GM21786 (cell line): Measurements from ENCODE around the gene AZGP1.
"Not testable (repeated sequence)": the region's sequence is repeated elsewhere in the genome, so short reads cannot be mapped to it uniquely, and the experiment has no call there.

Experiments
- ATAC-seq: cut with Tn5 transposase; IDR thresholded peaks from one replicate; pipeline ENCODE4 v1.9.1; 2021; ENCODE audit not compliant: unreplicated experiment

Gene AZGP1

GRCh38 chr7:99997545-99998137, 21.8 kb upstream of the AZGP1 start:
- peak; percentile 60 for ATAC-seq

- no peak for ATAC-seq
Measured at GRCh38 chr7:99996755-99997544, 21.1 kb upstream of the AZGP1 start.

- no peak for ATAC-seq
Measured at GRCh38 chr7:99994819-99995218, 19.0 kb upstream of the AZGP1 start.

- no peak for ATAC-seq
Measured at GRCh38 chr7:99992330-99993038, 16.7 kb upstream of the AZGP1 start.

GRCh38 chr7:99991543-99991942, 15.7 kb upstream of the AZGP1 start:
- ATAC-seq: not testable (repeated sequence)

- no peak for ATAC-seq
Measured at GRCh38 chr7:99990460-99990852, 14.6 kb upstream of the AZGP1 start.

- no peak for ATAC-seq
Measured at GRCh38 chr7:99987846-99988245, 12.0 kb upstream of the AZGP1 start.

- ATAC-seq: not testable (repeated sequence)
Measured at GRCh38 chr7:99987306-99987705, 11.5 kb upstream of the AZGP1 start.

GRCh38 chr7:99984593-99984992, 8.8 kb upstream of the AZGP1 start:
- no peak for ATAC-seq

GRCh38 chr7:99981066-99981465, 5.2 kb upstream of the AZGP1 start:
- ATAC-seq: not testable (repeated sequence)

- peak; percentile 50 for ATAC-seq
Measured at GRCh38 chr7:99980448-99980872, 4.6 kb upstream of the AZGP1 start.

- ATAC-seq: not testable (repeated sequence)
Measured at GRCh38 chr7:99979814-99980225, 4.0 kb upstream of the AZGP1 start.

- ATAC-seq: no peak
Measured at GRCh38 chr7:99976626-99977025, 795 bp upstream of the AZGP1 start.

GRCh38 chr7:99974681-99975080, 1.1 kb downstream of the AZGP1 start:
- ATAC-seq: no peak

GRCh38 chr7:99973817-99974216, 2.0 kb downstream of the AZGP1 start:
- not testable (repeated sequence) for ATAC-seq

GRCh38 chr7:99971242-99971641, 4.6 kb downstream of the AZGP1 start:
- no peak for ATAC-seq

- not testable (repeated sequence) for ATAC-seq
Measured at GRCh38 chr7:99969813-99970212, 6.0 kb downstream of the AZGP1 start.

GRCh38 chr7:99969298-99969697, 6.5 kb downstream of the AZGP1 start:
- no peak for ATAC-seq

GRCh38 chr7:99958564-99959227, 17.1 kb downstream of the AZGP1 start:
- no peak for ATAC-seq

- ATAC-seq: no peak
Measured at GRCh38 chr7:99955247-99955646, 20.6 kb downstream of the AZGP1 start.

GRCh38 chr7:99954643-99955042, 21.2 kb downstream of the AZGP1 start:
- ATAC-seq: not testable (repeated sequence)
